RWPE2 (cell line): ENCODE data around the gene PPP1R15A.

Experiments
- ATAC-seq: fragments of 200-7000 bp; cut with Tn5 transposase; 3 replicates; pipeline ENCODE4 v1.9.1; 2021; ENCODE audit warnings: low read depth
- DNase-seq: peaks from one replicate; pipeline ENCODE4 v3.0.0-alpha.2; 2020; ENCODE audit warnings: low spot score
- H3K27ac ChIP-seq: fragments of 450-650 bp; 2 replicates; pipeline ENCODE4 v1.5.1; 2017; ENCODE audit warnings: mild to moderate bottlenecking; ENCODE audit not compliant: poor library complexity, severe bottlenecking
- H3K27me3 ChIP-seq: fragments of 250-450 bp; sonication (Bioruptor Pico); 2 replicates; pipeline ENCODE4 v1.5.1; 2021; ENCODE audit warnings: mild to moderate bottlenecking, moderate library complexity; ENCODE audit not compliant: insufficient read depth, poor library complexity, severe bottlenecking
- H3K36me3 ChIP-seq: fragments of 250-450 bp; sonication (Bioruptor Pico); 2 replicates; pipeline ENCODE4 v1.5.1; 2020; ENCODE audit warnings: low read depth, mild to moderate bottlenecking, moderate library complexity
- H3K4me1 ChIP-seq: fragments of 250-450 bp; sonication (Bioruptor Pico); 2 replicates; pipeline ENCODE4 v1.5.1; 2021; ENCODE audit warnings: mild to moderate bottlenecking, moderate library complexity; ENCODE audit not compliant: insufficient read depth, poor library complexity, severe bottlenecking
- H3K4me3 ChIP-seq: fragments of 250-450 bp; sonication (Bioruptor Pico); 2 replicates; pipeline ENCODE4 v1.5.1; 2021; ENCODE audit warnings: mild to moderate bottlenecking, moderate library complexity; ENCODE audit not compliant: severe bottlenecking
- H3K9me3 ChIP-seq: fragments of 250-450 bp; sonication (Bioruptor Pico); 2 replicates; pipeline ENCODE4 v1.5.1; 2021; ENCODE audit warnings: mild to moderate bottlenecking, moderate library complexity; ENCODE audit not compliant: severe bottlenecking
- CTCF ChIP-seq: fragments of 450-650 bp; IDR thresholded peaks from one replicate; pipeline ENCODE4 v1.5.1; 2017; ENCODE audit warnings: mild to moderate bottlenecking, moderate library complexity; ENCODE audit not compliant: poor library complexity, severe bottlenecking

PPP1R15A gene

GRCh38 chr19:48858984-48859710 lies 13.1 kb upstream of the PPP1R15A start:
- no peak for ATAC-seq
- H3K27ac ChIP-seq, result no peak overlapping the region
- H3K4me3 ChIP-seq, result no peak overlapping the region
- no peak for TF ChIP-seq CTCF
- no peaks in the 10 kb centered on the region for H3K9me3 ChIP-seq
- no peaks in the 10 kb centered on the region for H3K27me3 ChIP-seq
- no peaks in the 10 kb centered on the region for H3K36me3 ChIP-seq
- DNase-seq, result no peak
- no peaks in the 10 kb centered on the region for H3K4me1 ChIP-seq

GRCh38 chr19:48859711-48860572 lies 12.3 kb upstream of the PPP1R15A start:
- no peaks in the 10 kb centered on the region for H3K9me3 ChIP-seq
- no peak for TF ChIP-seq CTCF
- no peak for DNase-seq

GRCh38 chr19:48861313-48861712 lies 10.9 kb upstream of the PPP1R15A start:
- H3K27ac ChIP-seq, result no peak overlapping the region
- no peaks in the 10 kb centered on the region for H3K27me3 ChIP-seq
- DNase-seq (no peak), ATAC-seq (no peak)
- no peaks in the 10 kb centered on the region for H3K4me1 ChIP-seq
- H3K9me3 ChIP-seq, result no peaks in the 10 kb centered on the region
- H3K4me3 ChIP-seq, result no peak overlapping the region
- H3K36me3 ChIP-seq, result no peaks in the 10 kb centered on the region
- no peak for TF ChIP-seq CTCF

More at GRCh38 chr19:48859711-48860572, 12.3 kb upstream of the PPP1R15A start:
- Histone ChIP-seq H3K36me3 (no peaks in the 10 kb centered on the region), H3K4me1 (no peaks in the 10 kb centered on the region), H3K4me3 (no peak overlapping the region), H3K27ac (no peak overlapping the region), H3K27me3 (no peaks in the 10 kb centered on the region)
- ATAC-seq, result no peak

- no peaks in the 10 kb centered on the region for H3K36me3 ChIP-seq
- H3K4me3 ChIP-seq, result no peak overlapping the region
- no peaks in the 10 kb centered on the region for H3K4me1 ChIP-seq
- H3K9me3 ChIP-seq, result no peaks in the 10 kb centered on the region
- no peaks in the 10 kb centered on the region for H3K27me3 ChIP-seq
- DNase-seq (no peak), ATAC-seq (no peak)
- no peak overlapping the region for H3K27ac ChIP-seq
- TF ChIP-seq CTCF, result no peak
These were observed 9.4 kb upstream of the PPP1R15A start for GRCh38 chr19:48862827-48863226.
